ENCODE results near the gene RNF121. TPM values are rescaled to one million over a fixed set of nuclear protein-coding genes. Genes with fewer than 3 reads are reported as not detected.
A peak's percentile ranks its signal among the peaks of the same experiment; 100 is the strongest.

RNF121 gene
- total and polyA plus RNA-seq, 2 of the 8 experiments (the other 6 are each of a cell fraction or from before 2014, with no cell fraction given): 39.7 to 51.6 TPM

GRCh38 chr11:72001834-72002591, 73.2 kb downstream of the RNF121 start (continued):
- TF ChIP-seq ATF3 (IDR thresholded peaks at IDR 0.05; ENCODE audit: insufficient read depth, low read depth, low read length): no peak
- TF ChIP-seq GTF2F1 (IDR thresholded peaks at IDR 0.05; ENCODE audit: borderline replicate concordance, low read depth, low read length): no peak
- TF ChIP-seq E2F6 (IDR thresholded peaks at IDR 0.05): no peak
- no peak for TF ChIP-seq SIN3A (conservative IDR thresholded peaks at IDR 0.05 in 1 of 2, IDR thresholded peaks at IDR 0.05 in 1 of 2; ENCODE audit: low read depth in 1 of 2, low read length in 2 of 2)
- TF ChIP-seq NRF1 (IDR thresholded peaks at IDR 0.05; ENCODE audit: low read depth, low read length): no peak
- peak in 1 of 2 experiments; percentile 52; a peak in 1 of 3 replicates for TF ChIP-seq POLR2A (IDR thresholded peaks at IDR 0.05; ENCODE audit: control extremely low read depth in 1 of 2, low read depth in 2 of 2, low read length in 2 of 2)
- peak; percentile 7 for TF ChIP-seq TAF7 (optimal IDR thresholded peaks at IDR 0.05; ENCODE audit: borderline replicate concordance, low read depth, low read length)
- TF ChIP-seq CREB1 (IDR thresholded peaks at IDR 0.05): no peak
- TF ChIP-seq TCF12 (IDR thresholded peaks at IDR 0.05; ENCODE audit: low read depth, low read length): no peak
- TF ChIP-seq CHD2 (IDR thresholded peaks at IDR 0.05; ENCODE audit: low read length): no peak
- TF ChIP-seq, protein P1, sequence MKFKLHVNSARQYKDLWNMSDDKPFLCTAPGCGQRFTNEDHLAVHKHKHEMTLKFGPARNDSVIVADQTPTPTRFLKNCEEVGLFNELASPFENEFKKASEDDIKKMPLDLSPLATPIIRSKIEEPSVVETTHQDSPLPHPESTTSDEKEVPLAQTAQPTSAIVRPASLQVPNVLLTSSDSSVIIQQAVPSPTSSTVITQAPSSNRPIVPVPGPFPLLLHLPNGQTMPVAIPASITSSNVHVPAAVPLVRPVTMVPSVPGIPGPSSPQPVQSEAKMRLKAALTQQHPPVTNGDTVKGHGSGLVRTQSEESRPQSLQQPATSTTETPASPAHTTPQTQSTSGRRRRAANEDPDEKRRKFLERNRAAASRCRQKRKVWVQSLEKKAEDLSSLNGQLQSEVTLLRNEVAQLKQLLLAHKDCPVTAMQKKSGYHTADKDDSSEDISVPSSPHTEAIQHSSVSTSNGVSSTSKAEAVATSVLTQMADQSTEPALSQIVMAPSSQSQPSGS (IDR thresholded peaks at IDR 0.05; ENCODE audit: low read length): no peak
- no peak for TF ChIP-seq MAFK (IDR thresholded peaks at IDR 0.05; ENCODE audit: low read depth, low read length)
- TF ChIP-seq HDAC6 (IDR thresholded peaks at IDR 0.05; ENCODE audit: low read depth, low read length): no peak
- TF ChIP-seq FOSL1 (IDR thresholded peaks at IDR 0.05; ENCODE audit: insufficient read depth, low read depth, low read length): no peak

Data from H1 (cell line).